HG02870 (cell line): ENCODE data around the gene THSD4.

Experiments
- ATAC-seq: cut with Tn5 transposase; IDR thresholded peaks from one replicate; pipeline ENCODE4 v1.9.1; 2021; ENCODE audit warnings: mild to moderate bottlenecking, moderate library complexity; ENCODE audit not compliant: unreplicated experiment

Gene THSD4

DNA sequence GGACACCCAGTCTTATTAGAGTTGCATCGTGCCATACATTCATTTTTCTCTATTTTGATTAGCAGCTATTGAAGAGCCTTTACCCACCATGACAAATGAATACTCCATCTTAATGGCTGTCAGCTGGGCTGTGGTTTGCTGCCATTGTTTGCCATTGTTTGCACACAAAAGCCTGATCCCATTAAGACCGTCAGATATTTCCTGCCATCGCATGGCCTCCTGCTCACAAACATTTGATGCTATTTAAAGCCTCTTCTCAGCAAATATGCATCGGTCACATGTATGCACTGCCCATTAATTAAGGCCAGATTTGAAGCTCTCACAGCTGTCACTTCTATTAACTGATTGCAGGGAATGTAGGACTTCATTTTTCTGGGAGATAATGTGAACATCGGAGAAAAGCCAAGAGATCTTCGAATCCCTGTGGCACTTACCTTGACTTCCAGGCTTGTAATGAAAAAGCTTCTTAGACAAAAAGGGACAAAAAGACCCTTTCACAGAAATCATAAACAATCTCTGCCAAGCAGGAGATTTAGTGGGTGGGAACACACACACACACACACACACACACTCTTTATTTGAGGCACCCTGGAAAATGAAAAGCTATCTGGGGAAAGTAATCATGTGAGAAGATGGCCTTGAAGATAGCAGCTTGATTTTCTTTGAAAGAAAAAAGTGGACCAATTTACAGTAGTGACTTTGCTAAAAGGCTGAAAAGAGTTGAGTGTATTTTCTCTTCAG lies 519.7 kb downstream of the THSD4 start:
- no peak for ATAC-seq

DNA sequence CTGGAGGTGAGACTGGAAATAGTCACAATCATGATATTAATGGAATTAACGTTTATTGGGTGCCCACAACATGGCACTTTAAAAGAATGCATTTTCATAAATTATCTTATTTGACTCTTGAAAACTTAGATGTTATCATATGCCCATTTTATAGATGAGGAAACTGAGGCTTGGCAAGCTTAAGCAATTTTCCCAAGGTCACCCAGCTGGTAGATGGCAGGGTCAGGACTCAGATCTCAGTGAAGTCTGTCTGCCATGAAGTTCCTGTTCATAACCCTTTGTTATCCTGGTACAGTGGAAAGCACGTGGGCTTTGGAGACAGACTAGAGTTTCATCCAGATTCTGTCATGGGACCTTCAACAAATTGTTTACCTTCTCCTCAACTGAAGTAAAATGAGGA lies 520.5 kb downstream of the THSD4 start:
- ATAC-seq = no peak

DNA sequence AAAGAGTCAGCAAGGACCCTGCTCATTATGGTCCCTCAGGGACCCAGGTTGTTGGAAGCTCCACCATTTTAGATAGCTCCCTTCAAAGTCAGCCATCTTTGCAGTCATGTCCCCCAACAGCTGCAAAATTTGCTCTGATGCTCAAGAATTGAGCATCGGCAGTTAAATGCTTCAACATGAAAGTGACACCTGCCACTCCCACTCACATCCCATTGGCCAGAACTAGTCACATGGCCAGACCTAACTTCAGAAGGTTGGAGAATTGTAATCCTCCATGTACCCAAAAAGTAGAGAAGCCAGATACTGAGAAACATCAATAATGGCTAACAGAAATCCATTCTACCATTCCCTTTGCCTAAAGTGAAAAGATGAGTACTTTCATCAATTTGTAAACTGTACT lies 523.6 kb downstream of the THSD4 start:
- no peak for ATAC-seq

DNA sequence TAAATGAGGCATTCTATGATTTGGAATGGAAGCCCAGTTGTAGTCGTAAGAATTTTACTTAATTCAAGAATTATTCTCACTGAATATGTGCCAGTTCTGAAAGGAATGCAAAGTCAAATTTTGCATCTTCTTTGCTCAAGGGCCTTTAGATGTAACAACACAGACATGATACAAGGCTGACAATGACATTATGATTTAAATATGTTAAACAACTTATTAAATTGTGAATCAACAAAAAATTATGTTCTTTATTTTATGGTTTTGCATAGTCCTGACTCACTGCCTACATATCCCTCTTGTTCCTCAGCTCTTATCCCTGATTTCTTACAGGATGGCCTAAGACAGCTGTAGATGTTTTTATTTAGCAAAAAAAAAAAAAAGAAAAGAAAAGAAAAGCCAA lies 524.2 kb downstream of the THSD4 start:
- no peak for ATAC-seq

DNA sequence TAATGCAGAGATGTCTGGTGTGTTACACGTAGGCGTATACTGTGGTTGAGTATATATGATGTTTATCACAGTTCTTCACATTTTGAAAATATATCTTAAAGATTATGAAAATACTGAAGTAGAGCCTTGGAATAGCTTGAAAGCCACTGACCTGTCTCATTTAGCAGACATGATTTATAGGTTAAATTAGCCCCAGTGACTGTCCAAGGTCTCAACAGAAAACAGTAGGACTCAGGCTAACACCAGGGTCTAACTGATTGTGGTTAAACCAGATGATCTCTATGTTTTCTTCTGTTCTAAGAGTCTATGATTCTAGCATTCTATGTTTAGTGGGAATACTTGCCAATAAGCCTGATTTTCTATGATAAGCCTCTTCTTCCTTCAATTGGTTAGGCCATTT lies 528.6 kb downstream of the THSD4 start:
- ATAC-seq = no peak

DNA sequence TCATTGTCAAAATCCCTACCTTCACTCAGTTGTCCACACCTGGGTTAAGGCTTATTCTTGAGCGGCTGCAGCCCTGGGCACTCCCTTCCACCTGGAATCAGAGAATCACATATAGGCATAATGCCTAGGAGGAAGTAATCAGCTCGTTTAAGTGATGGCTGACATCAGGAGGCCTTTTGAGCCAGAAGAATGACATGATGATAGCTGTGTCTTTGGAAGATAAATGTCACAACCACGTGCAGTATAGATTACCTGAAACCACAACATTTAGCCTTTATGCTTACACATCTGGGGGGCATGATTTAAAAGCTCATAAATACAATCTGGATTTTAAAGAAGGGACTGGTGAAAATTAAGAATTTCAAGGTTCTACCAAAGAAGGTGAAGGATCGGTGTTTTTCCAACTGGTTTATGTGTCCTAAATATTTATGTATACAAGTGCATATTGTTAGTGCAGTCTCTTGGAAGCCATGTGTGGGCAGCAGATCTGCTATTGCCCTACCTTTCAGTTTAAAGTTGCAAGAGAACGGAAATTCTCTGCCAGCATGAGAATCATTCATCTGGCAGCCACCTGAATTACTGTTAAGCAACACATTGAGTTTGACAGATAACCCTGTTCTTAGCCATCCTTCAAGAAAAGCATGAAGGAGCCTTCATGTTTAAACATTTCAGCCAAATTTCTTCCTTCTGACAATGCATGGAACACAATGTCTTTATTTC lies 531.7 kb downstream of the THSD4 start:
- no peak for ATAC-seq

DNA sequence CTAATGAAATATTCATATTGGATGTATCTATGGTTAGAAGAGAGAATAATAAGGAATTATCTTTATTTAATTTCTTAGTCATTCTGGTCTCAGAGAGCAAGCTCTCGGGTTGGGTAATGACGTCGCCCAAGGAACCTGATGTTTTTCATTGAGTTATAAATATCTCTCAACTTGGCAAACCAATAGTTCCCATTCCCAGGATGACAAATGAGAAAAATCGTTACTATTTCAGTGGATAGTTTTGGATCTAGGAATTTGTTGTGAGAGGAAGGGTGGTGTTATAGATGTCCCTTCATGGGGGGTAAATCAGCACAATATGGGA lies 532.2 kb downstream of the THSD4 start:
- no peak for ATAC-seq

DNA sequence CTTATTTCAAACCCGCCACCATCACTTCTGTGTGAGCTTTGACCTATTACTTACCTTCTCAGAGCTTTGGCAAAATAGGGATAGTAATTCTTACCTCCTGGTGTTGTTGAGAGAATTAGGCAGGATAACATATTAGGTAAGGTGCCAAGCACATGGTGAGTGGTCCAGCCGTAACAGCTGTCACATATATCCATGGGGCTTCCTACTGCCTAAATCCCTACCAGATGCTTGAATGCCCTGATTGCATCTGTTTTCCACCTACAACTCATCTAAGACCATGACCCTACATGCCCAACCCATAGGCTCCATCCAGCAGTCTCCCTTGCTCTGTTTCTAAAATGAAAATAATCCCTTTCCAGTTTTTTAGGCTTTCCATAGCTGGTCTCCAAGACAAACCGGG lies 532.8 kb downstream of the THSD4 start:
- ATAC-seq = no peak

DNA sequence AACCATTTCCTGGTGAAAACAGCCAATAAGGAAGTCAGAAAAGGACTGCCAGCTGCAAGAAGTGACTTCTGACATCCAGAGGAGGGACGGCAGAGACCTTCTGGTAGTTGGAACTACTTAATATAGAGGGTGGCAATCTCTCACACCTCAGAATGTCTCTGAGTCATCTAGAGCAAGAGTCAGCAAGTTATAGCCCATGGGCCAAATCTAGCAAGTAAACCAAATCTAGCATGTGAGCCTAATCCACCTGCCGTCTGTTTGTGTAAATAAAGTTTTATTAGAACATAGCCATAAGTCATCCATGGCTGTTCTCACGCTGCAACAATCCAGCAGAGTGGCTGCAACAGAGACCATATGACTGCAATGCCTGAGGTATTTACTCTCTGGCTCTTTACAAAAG lies 534.6 kb downstream of the THSD4 start:
- ATAC-seq = no peak

DNA sequence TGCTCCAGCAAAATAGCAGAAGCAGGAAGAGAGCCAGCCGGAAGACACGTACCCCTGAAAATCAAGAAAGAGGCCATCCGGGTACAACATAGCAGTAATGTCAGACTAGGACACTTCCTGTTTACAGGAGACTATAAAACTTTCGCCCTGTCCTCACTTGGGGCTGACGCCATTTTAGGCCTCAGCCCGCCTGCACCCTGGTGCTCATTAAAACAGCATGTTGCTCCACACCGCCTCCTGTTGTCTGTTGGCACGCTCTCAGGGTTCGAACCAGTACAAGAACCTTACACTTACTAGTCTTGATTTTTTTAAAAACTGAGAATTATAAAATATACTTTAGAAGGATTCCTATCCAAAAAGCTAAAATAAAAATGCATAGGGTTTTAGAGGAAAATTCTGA lies 535.3 kb downstream of the THSD4 start:
- ATAC-seq = no peak

DNA sequence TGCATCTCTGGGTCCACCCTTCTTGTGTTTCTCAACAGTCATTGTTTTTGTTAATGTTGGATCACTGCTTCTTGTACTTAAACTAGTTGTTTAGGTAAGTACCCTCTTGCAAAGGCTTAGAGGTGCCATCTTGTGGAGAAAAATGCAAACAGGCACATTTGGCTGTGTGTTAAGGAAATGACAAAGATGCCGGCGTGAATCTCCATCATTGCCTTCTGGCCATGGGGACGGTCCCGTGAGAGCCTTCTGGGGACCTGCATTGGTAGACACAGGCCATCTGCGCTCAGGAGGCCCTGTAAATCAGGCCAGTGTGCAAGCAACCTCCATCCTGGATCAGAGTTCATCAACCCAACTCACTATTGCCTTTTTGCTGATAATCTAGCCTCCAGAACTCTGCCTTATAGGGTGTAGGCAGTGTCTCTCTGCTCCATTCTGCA lies 536.5 kb downstream of the THSD4 start:
- ATAC-seq = no peak

DNA sequence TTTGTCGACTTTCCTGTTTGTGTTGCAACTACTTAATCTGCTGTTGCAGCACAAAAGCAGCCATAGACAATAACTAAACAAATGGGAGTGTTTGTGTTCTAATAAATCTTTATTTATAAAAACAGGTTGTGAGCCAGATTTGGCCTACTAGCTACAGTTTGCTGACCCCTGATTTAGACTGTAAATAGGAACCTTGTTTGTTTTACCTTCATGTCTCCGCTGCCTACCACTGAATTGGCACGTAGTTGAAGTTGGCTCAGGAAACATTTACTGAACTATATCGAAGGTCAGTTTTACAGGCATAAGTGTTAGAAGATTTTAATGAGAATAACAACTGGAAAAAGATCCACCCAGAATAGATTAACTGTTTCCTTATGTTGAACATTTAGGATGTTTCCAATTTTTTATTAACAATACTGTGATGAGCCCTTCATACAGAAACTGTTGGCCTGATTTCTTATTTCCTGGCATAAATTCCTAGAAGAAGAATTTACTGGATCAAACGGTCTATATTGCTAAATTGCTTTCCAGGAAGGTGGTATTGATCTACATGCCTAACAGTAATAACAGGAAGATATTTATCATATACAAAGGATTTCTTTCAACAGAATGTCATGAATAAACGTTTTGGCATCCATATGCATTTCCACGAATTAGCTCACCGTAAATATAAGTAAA lies 538.9 kb downstream of the THSD4 start:
- ATAC-seq = no peak

DNA sequence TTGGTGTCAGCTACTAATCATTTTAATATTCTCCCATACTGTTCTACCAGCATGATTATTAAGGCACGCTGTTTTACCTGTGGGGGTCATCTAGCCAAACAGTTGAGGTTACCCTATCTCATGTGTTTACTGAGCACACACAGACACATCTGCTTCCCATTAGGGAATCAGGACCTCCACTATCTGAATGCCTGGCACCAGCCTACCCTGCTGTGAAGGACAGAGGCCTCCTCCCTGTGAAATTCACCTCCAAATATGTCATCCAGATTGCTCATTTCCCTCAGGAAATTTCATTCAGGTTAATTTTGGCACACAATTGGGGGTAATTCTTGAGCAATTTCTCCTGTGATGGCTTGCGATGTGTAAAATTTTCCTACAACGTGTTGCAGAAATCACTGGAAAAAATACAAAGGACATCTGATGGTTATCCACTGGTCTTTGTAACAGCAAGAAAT lies 539.5 kb downstream of the THSD4 start:
- ATAC-seq = no peak

DNA sequence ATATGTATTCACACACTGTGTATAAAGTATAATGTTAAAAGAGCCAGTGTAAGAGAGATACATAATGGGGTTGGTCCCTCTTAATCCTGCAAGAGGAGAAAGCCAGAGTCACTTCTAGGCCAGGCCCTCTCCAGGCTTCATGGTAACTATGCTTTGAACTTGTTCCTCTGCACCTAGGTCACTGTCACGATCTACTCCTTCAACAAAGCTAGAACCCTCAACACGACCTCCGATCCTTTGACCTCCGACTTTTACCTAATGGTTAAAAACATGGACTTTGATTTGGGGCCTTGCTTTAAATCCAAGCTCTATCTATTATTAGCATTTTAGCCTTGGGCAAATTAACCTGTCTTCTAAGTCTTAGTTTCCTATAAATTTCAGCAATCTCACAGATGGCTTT lies 541.2 kb downstream of the THSD4 start:
- ATAC-seq = no peak

DNA sequence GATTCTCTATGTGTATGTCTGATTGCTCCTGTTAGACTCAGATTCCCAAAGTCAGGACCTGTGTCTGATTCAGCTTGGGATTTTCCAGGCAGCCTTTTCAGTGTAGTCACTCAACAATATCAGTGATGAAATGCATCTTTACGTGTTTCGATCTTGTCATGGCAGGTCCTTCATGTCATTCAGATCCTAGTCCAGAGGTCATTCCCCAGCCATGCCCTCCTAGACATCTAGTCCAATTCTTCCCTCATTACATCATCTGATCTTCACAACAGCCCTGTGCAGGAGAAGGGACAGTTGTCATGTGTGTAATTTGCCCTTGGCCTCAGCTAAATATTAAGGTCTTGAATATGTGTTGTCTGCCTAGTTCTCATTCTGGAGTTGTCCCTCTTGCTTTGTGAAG lies 541.9 kb downstream of the THSD4 start:
- ATAC-seq = no peak

DNA sequence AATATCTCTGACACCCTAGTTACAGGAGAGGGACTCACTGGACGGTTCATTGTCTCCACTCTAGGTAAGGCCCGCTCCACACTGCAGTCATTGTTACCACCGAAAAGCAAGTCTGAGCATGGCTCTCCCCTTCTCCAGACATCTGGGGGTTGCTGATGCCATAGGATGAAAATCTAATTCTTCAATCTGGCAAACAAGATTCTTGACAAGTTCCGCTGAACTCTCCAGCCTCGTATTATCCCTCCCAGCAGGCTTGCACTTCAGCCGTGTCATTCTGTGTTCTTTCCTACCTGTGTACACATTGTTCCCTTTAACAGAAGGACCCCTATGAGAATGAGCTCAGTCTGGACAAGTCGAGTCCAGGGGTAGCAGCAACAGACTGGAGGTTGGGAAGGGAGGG lies 542.8 kb downstream of the THSD4 start:
- ATAC-seq = no peak

DNA sequence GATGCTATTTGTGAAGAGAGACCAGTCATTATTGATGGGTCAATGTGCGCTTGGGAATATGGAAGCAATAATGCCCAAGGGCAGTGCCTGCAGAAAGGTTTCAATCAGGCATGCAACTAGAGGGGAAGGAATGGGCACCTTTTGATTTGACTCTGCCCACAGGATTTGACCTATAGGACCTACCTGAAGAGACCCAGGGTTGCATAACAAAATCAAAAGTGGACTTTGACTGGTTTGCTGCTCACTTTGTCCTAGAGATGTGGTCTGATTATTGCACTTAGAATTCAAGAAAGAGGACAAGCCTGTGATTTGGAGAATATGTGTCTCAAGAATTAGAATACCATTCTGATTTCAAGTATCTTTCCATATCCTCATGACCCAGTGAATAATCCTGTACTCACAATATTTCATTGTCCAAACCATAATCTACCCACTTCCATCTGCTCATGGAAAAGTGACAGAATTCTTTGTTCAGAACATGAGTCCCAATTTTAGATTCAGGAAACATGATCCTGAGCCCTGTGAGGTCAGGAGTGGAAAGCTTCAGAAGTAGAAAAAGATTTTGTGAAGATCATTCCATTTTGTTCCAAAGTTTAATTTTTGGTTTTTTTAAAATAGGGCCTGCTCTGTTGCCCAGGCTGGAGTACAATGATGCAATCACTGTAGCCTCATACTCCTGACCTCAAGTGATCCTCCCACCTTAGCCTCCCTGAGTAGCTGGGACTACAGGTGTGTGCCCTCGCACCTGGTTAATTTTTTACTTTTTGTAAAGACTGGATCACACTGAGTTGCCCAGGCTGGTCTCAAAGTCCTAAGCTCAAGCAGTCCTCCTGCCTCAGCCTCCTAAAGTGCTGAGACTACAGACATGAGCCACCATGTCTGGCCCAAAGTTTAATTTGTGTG lies 543.8 kb downstream of the THSD4 start:
- ATAC-seq = no peak

DNA sequence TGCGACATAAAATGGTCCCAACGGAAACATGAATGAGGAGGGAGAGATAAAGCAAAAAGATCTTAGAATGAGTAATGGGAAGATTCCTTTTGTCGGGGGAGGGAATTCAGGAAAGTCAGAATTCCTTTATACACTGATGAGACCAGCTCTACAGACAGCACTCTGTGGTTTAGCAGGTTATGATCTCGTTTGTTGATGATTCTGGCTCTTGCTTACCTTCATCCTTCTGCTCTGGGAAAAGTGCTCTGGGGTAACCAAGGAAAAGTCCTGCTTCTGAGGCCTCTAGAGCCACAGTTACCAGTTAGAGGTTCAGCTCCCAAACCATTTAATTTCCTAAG lies 544.4 kb downstream of the THSD4 start:
- no peak for ATAC-seq

DNA sequence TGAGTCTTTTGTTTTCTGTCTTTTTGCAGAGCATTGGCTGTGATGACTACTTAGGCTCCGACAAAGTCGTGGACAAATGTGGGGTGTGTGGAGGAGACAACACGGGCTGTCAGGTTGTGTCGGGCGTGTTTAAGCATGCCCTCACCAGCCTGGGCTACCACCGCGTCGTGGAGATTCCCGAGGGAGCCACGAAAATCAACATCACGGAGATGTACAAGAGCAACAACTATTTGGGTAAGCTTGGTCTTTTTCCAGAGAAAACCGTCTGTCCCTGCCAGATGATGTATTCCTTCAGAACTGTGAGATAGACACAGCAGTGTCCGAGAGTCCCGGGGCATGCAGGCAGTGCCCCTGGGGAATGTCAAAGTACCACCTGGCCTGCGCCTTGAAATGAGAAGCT lies 545.2 kb downstream of the THSD4 start:
- ATAC-seq = no peak

DNA sequence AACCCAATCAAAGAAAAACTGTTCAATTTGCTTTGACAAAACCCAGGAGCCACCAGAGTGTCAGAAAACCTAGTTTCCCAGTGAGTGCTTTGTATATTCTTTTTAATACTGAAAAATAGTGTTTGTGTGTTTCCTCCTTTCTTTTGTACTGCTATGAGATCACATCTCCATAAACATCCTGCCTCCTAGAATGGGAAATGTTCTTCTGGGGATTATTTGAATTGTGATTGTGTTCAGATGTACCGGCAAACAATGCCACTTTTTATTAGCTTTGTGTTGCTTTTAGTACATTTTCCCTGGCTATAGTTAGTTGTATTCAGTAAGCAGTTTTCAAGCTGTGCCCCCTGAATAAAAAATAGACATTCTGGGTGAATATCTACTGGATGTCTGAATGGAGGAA lies 547.0 kb downstream of the THSD4 start:
- ATAC-seq = no peak

DNA sequence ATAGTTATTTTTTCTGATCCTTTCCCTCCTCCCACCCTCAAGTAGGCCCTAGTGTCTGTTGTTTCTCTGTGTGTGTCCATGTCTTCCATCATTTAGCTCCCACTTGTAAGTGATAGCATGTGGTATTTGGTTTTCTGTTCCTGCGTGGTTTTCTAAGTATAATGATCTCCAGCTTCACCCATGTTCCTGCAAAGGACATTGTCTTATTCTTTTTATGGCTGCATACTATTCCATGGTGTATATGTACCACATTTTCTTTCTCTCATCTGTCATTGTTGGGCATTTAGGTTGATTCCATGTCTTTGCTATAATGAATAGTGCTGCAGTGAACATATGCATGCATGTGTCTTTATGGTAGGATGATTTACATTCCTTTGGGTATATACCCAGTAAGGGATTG lies 549.4 kb downstream of the THSD4 start:
- ATAC-seq = no peak
